Panc1 (cell line): Measurements from ENCODE around the gene ERC2. TPM values are rescaled to one million over a fixed set of nuclear protein-coding genes. Genes with fewer than 3 reads are reported as not detected.

Source experiments
- ATAC-seq: fragments of 200-7000 bp; cut with Tn5 transposase; 2 replicates; pipeline ENCODE4 v1.9.1; 2020; ENCODE audit warnings: mild to moderate bottlenecking, moderate library complexity
- BruUV-seq: library from RNA; stranded (reverse); fragments of 400-500 nt; replicated peaks from 2 replicates; lab custom pipeline; 2021; lab: Mats Ljungman, UMichigan
- CTCF ChIA-PET: fragments of 300-600 bp; sonication (Branson Sonifier 250); formaldehyde crosslinking; loops from one replicate; lab custom pipeline; 2022; ENCODE audit warnings: antibody characterized with exemption; lab: Charles Lee
- POLR2A ChIA-PET: fragments of 300-600 bp; sonication (Branson Sonifier 250); formaldehyde crosslinking; loops from one replicate; lab custom pipeline; 2022; ENCODE audit warnings: antibody characterized with exemption; lab: Charles Lee
- DNase-seq: peaks from one replicate; pipeline ENCODE4 v3.0.0-alpha.2; 2010; ENCODE audit warnings: low read depth, low spot score
- H3K27ac ChIP-seq: 2 replicates; pipeline ENCODE4 v1.5.1; 2011; ENCODE audit warnings: mild to moderate bottlenecking, low read length, inconsistent platforms
- H3K27me3 ChIP-seq: fragments of 200-500 bp; sonication (Bioruptor generic); 2 replicates; pipeline ENCODE4 v1.6.0; 2014; ENCODE audit warnings: low read length, inconsistent platforms; ENCODE audit not compliant: control insufficient read depth, insufficient read depth
- H3K36me3 ChIP-seq: fragments of 200-500 bp; sonication (Bioruptor generic); 2 replicates; pipeline ENCODE4 v1.5.1; 2014; ENCODE audit warnings: inconsistent platforms, mild to moderate bottlenecking, low read length, moderate library complexity; ENCODE audit not compliant: control insufficient read depth, insufficient read depth
- H3K4me1 ChIP-seq: 2 replicates; pipeline ENCODE4 v1.5.1; 2011; ENCODE audit warnings: inconsistent platforms, mild to moderate bottlenecking, low read length, moderate library complexity; ENCODE audit not compliant: control insufficient read depth, insufficient read depth
- H3K4me3 ChIP-seq, 2 experiments: 2 replicates each; pipeline ENCODE4 v1.5.1; 2011 to 2012; ENCODE audit warnings: low read depth in 2 of 2, low read length in 2 of 2, mild to moderate bottlenecking in 2 of 2, inconsistent platforms in 1 of 2, moderate library complexity in 1 of 2
- H3K9me3 ChIP-seq: fragments of 200-500 bp; sonication (Bioruptor generic); 2 replicates; pipeline ENCODE4 v1.5.1; 2014; ENCODE audit warnings: low read depth, mild to moderate bottlenecking, inconsistent platforms, low read length, moderate library complexity; ENCODE audit not compliant: control insufficient read depth, insufficient read depth
- POLR2AphosphoS5 ChIP-seq: IDR thresholded peaks from 2 replicates; pipeline ENCODE4 v1.6.1; 2012; ENCODE audit warnings: mild to moderate bottlenecking, low read depth, low read length, moderate library complexity
- SIN3A ChIP-seq: IDR thresholded peaks from 2 replicates; pipeline ENCODE4 v1.6.1; 2012; ENCODE audit warnings: low read depth, mild to moderate bottlenecking, low read length, moderate library complexity, borderline replicate concordance; ENCODE audit not compliant: insufficient read depth
- TCF7L2 ChIP-seq: IDR thresholded peaks from 2 replicates; pipeline ENCODE4 v1.6.1; 2011; ENCODE audit warnings: mild to moderate bottlenecking, low read depth, low read length, inconsistent platforms
- in situ Hi-C: cut with HindIII; loops from 2 replicates; pipeline ENCODE4 v1.10.0; 2016; ENCODE audit warnings: low sequenced_read_pairs, low pct_unique_long_range_greater_than_20kb
- intact Hi-C: fragments of 100-400 bp; cut with micrococcal nuclease; formaldehyde crosslinking; loops from one replicate; pipeline ENCODE4 v1.10.0; 2022; ENCODE audit not compliant: unreplicated experiment
- total RNA-seq: library from RNA; stranded (reverse); gene quantifications from one replicate; pipeline ENCODE4 v1.2.1, GENCODE V29; 2021; ENCODE audit not compliant: unreplicated experiment
- TF ChIP-seq, protein P1 (sequence below): fragments of 450-650 bp; IDR thresholded peaks from 2 replicates; pipeline ENCODE4 v1.5.1; 2017; ENCODE audit warnings: mild to moderate bottlenecking
- TF ChIP-seq, protein P2 (sequence below), 2 experiments: IDR thresholded peaks; 2 replicates each; pipeline ENCODE4 v1.6.1; 2011 to 2012; ENCODE audit warnings: low read depth in 2 of 2, control low read depth in 1 of 2, low read length in 1 of 2, mild to moderate bottlenecking in 1 of 2, moderate library complexity in 1 of 2; ENCODE audit not compliant: insufficient read depth in 1 of 2

ERC2 gene
- total RNA-seq, 1 experiment from 2014 or later = 0.33 TPM

DNA sequence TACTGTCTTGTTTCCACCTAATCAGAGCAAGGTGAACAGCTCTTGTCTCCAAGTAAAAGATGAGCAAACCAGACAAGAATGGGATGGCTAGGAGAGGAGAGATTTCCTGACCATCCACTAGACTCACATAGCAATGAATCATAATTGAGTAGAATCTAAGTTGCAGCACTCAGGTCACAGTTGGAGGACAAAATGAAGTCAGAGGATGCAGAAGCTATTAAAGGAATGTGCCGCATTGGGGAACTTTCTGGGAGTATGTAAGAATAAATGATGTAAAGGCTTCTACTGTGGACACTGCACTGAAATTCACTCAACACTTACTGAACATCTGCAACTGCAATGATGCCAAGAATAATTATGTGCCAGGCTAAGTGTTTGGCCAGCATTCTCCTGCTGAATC is 763.7 kb downstream of the ERC2 start:
- no TSS peak for BruUV-seq
- Histone ChIP-seq H3K9me3 (no peaks in the 10 kb centered on the region), H3K36me3 (no peaks in the 10 kb centered on the region), H3K4me1 (no peaks in the 10 kb centered on the region), H3K4me3 (no peak overlapping the region), H3K27ac (no peak overlapping the region), H3K27me3 (no peaks in the 10 kb centered on the region)
- ATAC-seq (no peak), DNase-seq (no peak)
- no peak for TF ChIP-seq POLR2AphosphoS5
- TF ChIP-seq, protein P1, sequence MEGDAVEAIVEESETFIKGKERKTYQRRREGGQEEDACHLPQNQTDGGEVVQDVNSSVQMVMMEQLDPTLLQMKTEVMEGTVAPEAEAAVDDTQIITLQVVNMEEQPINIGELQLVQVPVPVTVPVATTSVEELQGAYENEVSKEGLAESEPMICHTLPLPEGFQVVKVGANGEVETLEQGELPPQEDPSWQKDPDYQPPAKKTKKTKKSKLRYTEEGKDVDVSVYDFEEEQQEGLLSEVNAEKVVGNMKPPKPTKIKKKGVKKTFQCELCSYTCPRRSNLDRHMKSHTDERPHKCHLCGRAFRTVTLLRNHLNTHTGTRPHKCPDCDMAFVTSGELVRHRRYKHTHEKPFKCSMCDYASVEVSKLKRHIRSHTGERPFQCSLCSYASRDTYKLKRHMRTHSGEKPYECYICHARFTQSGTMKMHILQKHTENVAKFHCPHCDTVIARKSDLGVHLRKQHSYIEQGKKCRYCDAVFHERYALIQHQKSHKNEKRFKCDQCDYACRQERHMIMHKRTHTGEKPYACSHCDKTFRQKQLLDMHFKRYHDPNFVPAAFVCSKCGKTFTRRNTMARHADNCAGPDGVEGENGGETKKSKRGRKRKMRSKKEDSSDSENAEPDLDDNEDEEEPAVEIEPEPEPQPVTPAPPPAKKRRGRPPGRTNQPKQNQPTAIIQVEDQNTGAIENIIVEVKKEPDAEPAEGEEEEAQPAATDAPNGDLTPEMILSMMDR = no peak
- no peak for TF ChIP-seq TCF7L2
- TF ChIP-seq SIN3A = no peak
- in situ Hi-C loops (no loop called here), intact Hi-C loops (no loop called here)
- POLR2A ChIA-PET = no interaction called here
- CTCF ChIA-PET = no interaction called here

DNA sequence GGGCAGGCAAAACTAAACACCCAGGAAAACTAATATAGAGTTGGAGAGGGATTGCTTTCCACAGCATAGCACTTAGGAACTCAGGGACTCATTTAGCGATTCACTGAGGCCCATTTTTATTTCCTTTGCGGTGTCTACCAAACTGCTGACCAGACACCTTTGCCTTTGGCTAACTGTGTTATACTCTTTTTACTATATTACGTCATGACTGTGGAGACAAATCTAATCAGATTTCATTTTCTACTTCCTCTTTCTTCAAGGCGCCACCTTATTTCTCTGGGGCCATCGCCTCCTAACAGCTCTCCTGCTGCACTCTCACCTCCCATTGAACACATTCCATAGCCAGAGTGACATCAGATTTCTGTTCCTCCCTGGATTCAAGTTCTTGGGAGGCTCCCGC is 765.4 kb downstream of the ERC2 start:
- no peak overlapping the region for H3K27ac ChIP-seq
- CTCF ChIA-PET = no interaction called here

More for the DNA sequence above, 765.4 kb downstream of the ERC2 start:
- DNase-seq = no peak
- intact Hi-C loops = no loop called here
- Histone ChIP-seq H3K4me3 (no peak overlapping the region), H3K36me3 (no peaks in the 10 kb centered on the region), H3K4me1 (no peaks in the 10 kb centered on the region), H3K9me3 (no peaks in the 10 kb centered on the region), H3K27me3 (no peaks in the 10 kb centered on the region)
- in situ Hi-C loops = no loop called here
- TF ChIP-seq, protein P1 = no peak
- no peak for TF ChIP-seq SIN3A
- TF ChIP-seq POLR2AphosphoS5 = no peak
- no peak for TF ChIP-seq TCF7L2
- TF ChIP-seq, protein P2, sequence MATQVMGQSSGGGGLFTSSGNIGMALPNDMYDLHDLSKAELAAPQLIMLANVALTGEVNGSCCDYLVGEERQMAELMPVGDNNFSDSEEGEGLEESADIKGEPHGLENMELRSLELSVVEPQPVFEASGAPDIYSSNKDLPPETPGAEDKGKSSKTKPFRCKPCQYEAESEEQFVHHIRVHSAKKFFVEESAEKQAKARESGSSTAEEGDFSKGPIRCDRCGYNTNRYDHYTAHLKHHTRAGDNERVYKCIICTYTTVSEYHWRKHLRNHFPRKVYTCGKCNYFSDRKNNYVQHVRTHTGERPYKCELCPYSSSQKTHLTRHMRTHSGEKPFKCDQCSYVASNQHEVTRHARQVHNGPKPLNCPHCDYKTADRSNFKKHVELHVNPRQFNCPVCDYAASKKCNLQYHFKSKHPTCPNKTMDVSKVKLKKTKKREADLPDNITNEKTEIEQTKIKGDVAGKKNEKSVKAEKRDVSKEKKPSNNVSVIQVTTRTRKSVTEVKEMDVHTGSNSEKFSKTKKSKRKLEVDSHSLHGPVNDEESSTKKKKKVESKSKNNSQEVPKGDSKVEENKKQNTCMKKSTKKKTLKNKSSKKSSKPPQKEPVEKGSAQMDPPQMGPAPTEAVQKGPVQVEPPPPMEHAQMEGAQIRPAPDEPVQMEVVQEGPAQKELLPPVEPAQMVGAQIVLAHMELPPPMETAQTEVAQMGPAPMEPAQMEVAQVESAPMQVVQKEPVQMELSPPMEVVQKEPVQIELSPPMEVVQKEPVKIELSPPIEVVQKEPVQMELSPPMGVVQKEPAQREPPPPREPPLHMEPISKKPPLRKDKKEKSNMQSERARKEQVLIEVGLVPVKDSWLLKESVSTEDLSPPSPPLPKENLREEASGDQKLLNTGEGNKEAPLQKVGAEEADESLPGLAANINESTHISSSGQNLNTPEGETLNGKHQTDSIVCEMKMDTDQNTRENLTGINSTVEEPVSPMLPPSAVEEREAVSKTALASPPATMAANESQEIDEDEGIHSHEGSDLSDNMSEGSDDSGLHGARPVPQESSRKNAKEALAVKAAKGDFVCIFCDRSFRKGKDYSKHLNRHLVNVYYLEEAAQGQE (IDR thresholded peaks at IDR 0.05; ENCODE audit: insufficient read depth in 1 of 2, low read depth in 2 of 2, low read length in 1 of 2) = no peak
- ATAC-seq = no peak
- POLR2A ChIA-PET = no interaction called here
- no TSS peak for BruUV-seq
